GM12864 (cell line): ENCODE measurements around the gene TUBA4A.
"Not testable (repeated sequence)": the region's sequence is repeated elsewhere in the genome, so short reads cannot be mapped to it uniquely, and the experiment has no call there.

Experiments
- DNase-seq: peaks from one replicate; pipeline ENCODE4 v3.0.0-alpha.2; 2011; ENCODE audit warnings: low read depth
- H3K4me3 ChIP-seq: 2 replicates; pipeline ENCODE4 v1.5.1; 2011; ENCODE audit warnings: mild to moderate bottlenecking, low read depth, low read length, control low read depth
- TF ChIP-seq, protein P1 (sequence below): IDR thresholded peaks from 2 replicates; pipeline ENCODE4 v1.5.1; 2011; ENCODE audit warnings: low read depth, mild to moderate bottlenecking, moderate library complexity, low read length, control low read depth, inconsistent platforms; ENCODE audit errors: missing control alignments

The TUBA4A gene

DNA sequence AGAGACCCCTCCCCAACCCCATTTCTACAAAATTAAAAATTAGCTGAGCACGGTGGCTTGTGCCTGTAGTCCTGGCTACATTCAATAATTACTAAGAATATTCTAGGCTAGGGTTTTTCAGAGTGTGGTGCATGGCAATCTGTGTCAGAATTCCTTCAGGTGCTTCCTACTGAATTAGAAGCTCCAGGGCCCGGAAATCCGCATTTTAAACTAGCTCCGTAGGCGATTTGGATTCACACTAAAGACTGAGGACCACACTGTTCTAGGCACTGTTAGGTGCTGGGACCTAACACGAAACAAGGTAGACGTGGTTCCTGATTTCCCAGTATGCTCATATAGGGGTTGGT is 47.8 kb downstream of the TUBA4A start:
- no peak for DNase-seq
- peak overlapping the region; percentile 64 for H3K4me3 ChIP-seq
- TF ChIP-seq, protein P1, sequence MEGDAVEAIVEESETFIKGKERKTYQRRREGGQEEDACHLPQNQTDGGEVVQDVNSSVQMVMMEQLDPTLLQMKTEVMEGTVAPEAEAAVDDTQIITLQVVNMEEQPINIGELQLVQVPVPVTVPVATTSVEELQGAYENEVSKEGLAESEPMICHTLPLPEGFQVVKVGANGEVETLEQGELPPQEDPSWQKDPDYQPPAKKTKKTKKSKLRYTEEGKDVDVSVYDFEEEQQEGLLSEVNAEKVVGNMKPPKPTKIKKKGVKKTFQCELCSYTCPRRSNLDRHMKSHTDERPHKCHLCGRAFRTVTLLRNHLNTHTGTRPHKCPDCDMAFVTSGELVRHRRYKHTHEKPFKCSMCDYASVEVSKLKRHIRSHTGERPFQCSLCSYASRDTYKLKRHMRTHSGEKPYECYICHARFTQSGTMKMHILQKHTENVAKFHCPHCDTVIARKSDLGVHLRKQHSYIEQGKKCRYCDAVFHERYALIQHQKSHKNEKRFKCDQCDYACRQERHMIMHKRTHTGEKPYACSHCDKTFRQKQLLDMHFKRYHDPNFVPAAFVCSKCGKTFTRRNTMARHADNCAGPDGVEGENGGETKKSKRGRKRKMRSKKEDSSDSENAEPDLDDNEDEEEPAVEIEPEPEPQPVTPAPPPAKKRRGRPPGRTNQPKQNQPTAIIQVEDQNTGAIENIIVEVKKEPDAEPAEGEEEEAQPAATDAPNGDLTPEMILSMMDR: no peak

DNA sequence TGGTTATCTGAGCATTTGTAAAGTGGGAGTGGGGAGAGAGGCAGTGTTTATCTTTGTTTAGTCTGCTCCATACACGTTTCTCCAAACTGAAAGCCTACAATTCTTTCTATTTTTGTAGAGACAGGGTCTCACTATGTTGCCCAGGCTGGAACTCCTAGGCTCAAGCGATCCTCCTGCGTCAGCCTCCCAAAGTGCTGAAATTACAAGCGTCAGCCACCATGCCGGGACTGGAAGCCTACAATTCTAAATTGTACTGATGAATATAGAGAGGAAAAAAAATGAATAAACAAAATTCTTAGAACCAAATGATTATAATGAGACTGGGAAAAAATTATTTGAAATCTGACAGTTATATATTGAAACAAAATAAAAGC is 48.6 kb downstream of the TUBA4A start:
- H3K4me3 ChIP-seq: no peak overlapping the region
- DNase-seq: no peak
- TF ChIP-seq, protein P1: no peak

DNA sequence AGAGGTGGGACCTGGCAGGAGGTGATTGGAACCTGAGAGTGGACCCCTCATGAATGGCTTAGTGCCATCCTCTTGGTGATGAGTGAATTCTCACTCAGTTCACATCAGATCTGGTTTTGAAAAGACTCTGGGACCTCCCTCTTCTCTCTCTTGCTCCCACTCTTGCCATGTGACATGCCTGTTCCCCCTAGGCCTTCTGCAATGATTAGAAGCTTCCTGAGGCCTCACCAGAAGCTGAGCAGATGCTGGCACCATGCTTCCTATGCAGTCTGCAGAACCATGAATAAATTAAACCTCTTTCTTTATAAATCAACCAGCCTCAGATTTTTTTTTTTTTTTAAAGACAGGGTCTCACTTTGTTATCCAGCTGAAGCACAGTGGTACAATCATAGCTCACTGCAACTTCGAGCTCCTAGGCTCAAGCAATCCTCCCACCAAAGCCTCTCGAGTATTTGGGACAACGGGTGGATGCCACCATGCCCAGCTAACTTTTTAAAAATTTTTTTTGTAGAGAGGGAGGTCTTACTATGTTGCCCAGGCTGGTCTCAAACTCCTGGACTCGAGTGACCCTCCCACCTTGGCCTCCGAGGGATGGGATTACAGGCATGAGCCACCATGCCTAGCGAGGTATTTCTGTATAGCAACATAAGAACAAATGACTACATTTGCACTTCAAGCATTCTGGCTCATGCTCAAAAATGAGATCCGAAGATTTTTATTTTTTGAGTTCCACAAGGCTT is 49.1 kb downstream of the TUBA4A start:
- no peak for DNase-seq
- no peak overlapping the region for H3K4me3 ChIP-seq
- TF ChIP-seq, protein P1: no peak

DNA sequence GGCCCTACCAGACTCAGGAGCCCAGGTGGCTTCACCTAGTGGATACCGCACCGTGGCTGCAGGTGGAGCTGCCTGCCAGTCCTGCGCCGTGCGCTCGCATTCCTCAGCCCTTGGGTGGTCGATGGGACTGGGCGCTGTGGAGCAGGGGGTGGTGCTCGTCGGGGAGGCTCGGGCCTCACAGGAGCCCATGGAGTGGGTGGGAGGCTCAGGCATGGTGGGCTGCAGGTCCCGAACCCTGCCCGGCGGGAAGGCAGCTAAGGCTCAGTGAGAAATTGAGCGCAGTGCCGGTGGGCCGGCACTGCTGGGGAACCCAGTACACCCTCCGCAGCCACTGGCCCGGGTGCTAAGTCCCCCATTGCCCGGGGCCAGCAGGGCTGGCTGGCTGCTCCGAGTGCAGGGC is 52.4 kb downstream of the TUBA4A start:
- not testable (repeated sequence) for H3K4me3 ChIP-seq, DNase-seq

DNA sequence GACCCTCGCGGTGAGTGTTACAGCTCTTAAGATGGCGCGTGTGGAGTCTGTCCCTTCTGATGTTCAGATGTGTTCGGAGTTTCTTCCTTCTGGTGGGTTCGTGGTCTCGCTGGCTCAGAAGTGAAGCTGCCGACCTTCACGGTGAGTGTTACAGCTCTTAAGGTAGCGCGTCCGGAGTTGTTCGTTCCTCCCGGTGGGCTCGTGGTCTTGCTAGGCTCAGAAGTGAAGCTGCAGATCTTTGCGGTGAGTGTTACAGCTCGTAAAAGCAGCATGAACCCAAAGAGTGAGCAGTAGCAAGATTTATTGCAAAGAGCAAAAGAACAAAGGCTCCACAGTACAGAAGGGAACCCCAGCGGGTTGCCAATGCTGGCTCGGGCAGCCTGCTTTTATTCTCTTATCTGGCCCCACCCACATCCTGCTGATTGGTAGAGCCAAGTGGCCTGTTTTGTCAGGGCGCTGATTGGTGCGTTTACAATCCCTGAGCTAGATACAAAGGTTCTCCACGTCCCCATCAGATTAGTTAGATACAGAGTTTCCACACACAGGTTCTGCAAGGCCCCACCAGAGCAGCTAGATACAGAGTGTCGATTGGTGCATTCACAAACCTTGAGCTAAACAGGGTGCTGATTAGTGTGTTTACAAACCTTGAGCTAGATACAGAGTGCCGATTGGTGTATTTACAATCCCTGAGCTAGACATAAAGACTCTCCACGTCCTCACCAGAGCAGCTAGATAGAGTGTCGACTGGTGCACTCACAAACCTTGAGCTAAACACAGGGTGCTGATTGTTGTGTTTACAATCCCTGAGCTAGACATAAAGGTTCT is 53.0 kb downstream of the TUBA4A start:
- not testable (repeated sequence) for H3K4me3 ChIP-seq, DNase-seq
